HG03064 (cell line): ENCODE results near the gene TMTC1.
A peak's percentile ranks its signal among the peaks of the same experiment; 100 is the strongest.

Source experiments
- ATAC-seq: cut with Tn5 transposase; IDR thresholded peaks from one replicate; pipeline ENCODE4 v1.9.1; 2021; ENCODE audit warnings: low read depth; ENCODE audit not compliant: unreplicated experiment

Gene TMTC1

GRCh38 chr12:29547864-29548263, 235.9 kb downstream of the TMTC1 start:
- ATAC-seq: no peak

GRCh38 chr12:29547151-29547632, 236.6 kb downstream of the TMTC1 start:
- ATAC-seq: no peak

GRCh38 chr12:29546000-29546399, 237.7 kb downstream of the TMTC1 start:
- no peak for ATAC-seq

GRCh38 chr12:29545102-29545467, 238.7 kb downstream of the TMTC1 start:
- ATAC-seq: peak; percentile 94

- ATAC-seq: peak; percentile 24
These were observed 239.2 kb downstream of the TMTC1 start for GRCh38 chr12:29544428-29545101.

GRCh38 chr12:29543036-29543435, 240.7 kb downstream of the TMTC1 start:
- no peak for ATAC-seq

GRCh38 chr12:29537298-29537697, 246.4 kb downstream of the TMTC1 start:
- no peak for ATAC-seq

- ATAC-seq: no peak
These were observed 248.8 kb downstream of the TMTC1 start for GRCh38 chr12:29534935-29535334.

GRCh38 chr12:29533815-29534489, 249.8 kb downstream of the TMTC1 start:
- no peak for ATAC-seq

- ATAC-seq: no peak
These were observed 252.3 kb downstream of the TMTC1 start for GRCh38 chr12:29531471-29531870.

GRCh38 chr12:29530436-29530835, 253.3 kb downstream of the TMTC1 start:
- ATAC-seq: no peak

- no peak for ATAC-seq
These were observed 255.6 kb downstream of the TMTC1 start for GRCh38 chr12:29528161-29528560.

GRCh38 chr12:29521951-29522350, 261.8 kb downstream of the TMTC1 start:
- ATAC-seq: no peak

- ATAC-seq: no peak
These were observed 264.1 kb downstream of the TMTC1 start for GRCh38 chr12:29519585-29520182.

GRCh38 chr12:29518407-29518806, 265.3 kb downstream of the TMTC1 start:
- ATAC-seq: no peak

GRCh38 chr12:29517264-29517663, 266.5 kb downstream of the TMTC1 start:
- ATAC-seq: no peak

GRCh38 chr12:29516431-29516875, 267.3 kb downstream of the TMTC1 start:
- no peak for ATAC-seq

GRCh38 chr12:29510591-29511185, 273.1 kb downstream of the TMTC1 start:
- no peak for ATAC-seq

- no peak for ATAC-seq
These were observed 274.2 kb downstream of the TMTC1 start for GRCh38 chr12:29509503-29509902.

- no peak for ATAC-seq
These were observed 274.8 kb downstream of the TMTC1 start for GRCh38 chr12:29508949-29509348.

GRCh38 chr12:29505122-29505521, 278.6 kb downstream of the TMTC1 start:
- no peak for ATAC-seq
